Femur (tissue), 1 donor: ENCODE results near the gene TRIP4.
"Not testable (repeated sequence)": the region's sequence is repeated elsewhere in the genome, so short reads cannot be mapped to it uniquely, and the experiment has no call there.

Experiments
- DNase-seq: peaks from one replicate; pipeline ENCODE4 v3.0.0-alpha.2; 2017

Gene TRIP4

GRCh38 chr15:64490598-64491259 lies 103.1 kb downstream of the TRIP4 start:
- DNase-seq = no peak

- no peak for DNase-seq
Observed at GRCh38 chr15:64493641-64494040, 106.0 kb downstream of the TRIP4 start.

- not testable (repeated sequence) for DNase-seq
Observed at GRCh38 chr15:64495968-64496367, 108.3 kb downstream of the TRIP4 start.

- no peak for DNase-seq
Observed at GRCh38 chr15:64500695-64501395, 113.2 kb downstream of the TRIP4 start.

- no peak for DNase-seq
Observed at GRCh38 chr15:64501396-64501715, 113.7 kb downstream of the TRIP4 start.

GRCh38 chr15:64502151-64502550 lies 114.5 kb downstream of the TRIP4 start:
- no peak for DNase-seq

GRCh38 chr15:64502551-64502950 lies 114.9 kb downstream of the TRIP4 start:
- DNase-seq = no peak

- DNase-seq = no peak
Observed at GRCh38 chr15:64503197-64503596, 115.6 kb downstream of the TRIP4 start.

GRCh38 chr15:64503640-64504039 lies 116.0 kb downstream of the TRIP4 start:
- DNase-seq = no peak
